Activated T-cell treated with anti-CD3 and anti-CD28 coated beads, Interleukin-2, amount 50 U/mL, for 1 hour (primary cell): ENCODE data around the gene SGMS2.

Experiments
- DNase-seq: peaks from one replicate; pipeline ENCODE4 v3.0.0-alpha.2; 2020

The SGMS2 gene

GRCh38 chr4:107824350-107825071 is at the start of gene SGMS2:
Gene SGMS2 (plus strand): TSS chr4:107824932. CDS start chr4:107895554, 70,622 bp downstream.
- peak; percentile 24 for DNase-seq

GRCh38 chr4:107777890-107778289 is 46.8 kb upstream of the SGMS2 start:
- DNase-seq, result no peak

- DNase-seq, result no peak
Measured at GRCh38 chr4:107778784-107779530, 45.8 kb upstream of the SGMS2 start.

- DNase-seq, result no peak
Measured at GRCh38 chr4:107780665-107781064, 44.1 kb upstream of the SGMS2 start.

GRCh38 chr4:107791902-107792301 is 32.8 kb upstream of the SGMS2 start:
- no peak for DNase-seq

- DNase-seq, result no peak
Measured at GRCh38 chr4:107792711-107793110, 32.0 kb upstream of the SGMS2 start.

- no peak for DNase-seq
Measured at GRCh38 chr4:107793996-107794395, 30.7 kb upstream of the SGMS2 start.

- no peak for DNase-seq
Measured at GRCh38 chr4:107799669-107800450, 24.9 kb upstream of the SGMS2 start.

- no peak for DNase-seq
Measured at GRCh38 chr4:107800706-107801105, 24.0 kb upstream of the SGMS2 start.

- no peak for DNase-seq
Measured at GRCh38 chr4:107801766-107802211, 22.9 kb upstream of the SGMS2 start.

- DNase-seq, result no peak
Measured at GRCh38 chr4:107804956-107805355, 19.8 kb upstream of the SGMS2 start.

- no peak for DNase-seq
Measured at GRCh38 chr4:107806196-107806595, 18.5 kb upstream of the SGMS2 start.

GRCh38 chr4:107808572-107808971 is 16.2 kb upstream of the SGMS2 start:
- DNase-seq, result no peak

GRCh38 chr4:107809210-107809609 is 15.5 kb upstream of the SGMS2 start:
- DNase-seq, result no peak

GRCh38 chr4:107814758-107815157 is 10.0 kb upstream of the SGMS2 start:
- no peak for DNase-seq

GRCh38 chr4:107815158-107815557 is 9.6 kb upstream of the SGMS2 start:
- DNase-seq, result no peak

GRCh38 chr4:107818301-107818910 is 6.3 kb upstream of the SGMS2 start:
- DNase-seq, result no peak

GRCh38 chr4:107823870-107824349 is 822 bp upstream of the SGMS2 start:
- DNase-seq, result no peak

GRCh38 chr4:107825072-107825824 is 516 bp downstream of the SGMS2 start:
- no peak for DNase-seq

GRCh38 chr4:107826421-107826980 is 1.8 kb downstream of the SGMS2 start:
- no peak for DNase-seq

- DNase-seq, result no peak
Measured at GRCh38 chr4:107828315-107829090, 3.8 kb downstream of the SGMS2 start.
